HepG2 (cell line): Measurements from ENCODE around the gene EFCAB8. TPM values are rescaled to one million over a fixed set of nuclear protein-coding genes. Genes with fewer than 3 reads are reported as not detected.

Experiments
- AGO2 ChIP-seq: fragments of 200-400 bp; formaldehyde crosslinking; optimal IDR thresholded peaks from 2 replicates; pipeline ENCODE3; 2017; ENCODE audit warnings: mild to moderate bottlenecking, low read depth, low read length, moderate library complexity
- AHDC1 ChIP-seq: sonication (generic); formaldehyde crosslinking; IDR thresholded peaks from 2 replicates; pipeline ENCODE4 v1.5.1; 2020; ENCODE audit warnings: mild to moderate bottlenecking, missing genetic modification reagents, borderline replicate concordance
- ARID4A ChIP-seq: sonication (generic); formaldehyde crosslinking; IDR thresholded peaks from 2 replicates; pipeline ENCODE4 v1.5.0; 2020; ENCODE audit warnings: mild to moderate bottlenecking, missing genetic modification reagents, borderline replicate concordance
- ARID5B ChIP-seq: IDR thresholded peaks from 2 replicates; pipeline ENCODE4 v1.4.0; 2020; ENCODE audit warnings: mild to moderate bottlenecking, missing genetic modification reagents
- CHD2 ChIP-seq: IDR thresholded peaks from 2 replicates; pipeline ENCODE4 v1.6.1; 2011; ENCODE audit warnings: low read depth, low read length, improper control_type of control experiment
- HMG20B ChIP-seq: conservative IDR thresholded peaks from 2 replicates; pipeline ENCODE4 v1.6.1; 2016; ENCODE audit warnings: missing genetic modification reagents, missing compliant biosample characterization
- MBNL3 ChIP-seq: fragments of 250-450 bp; sonication (Bioruptor Pico); conservative IDR thresholded peaks from 2 replicates; pipeline ENCODE4 v1.8.0; 2022; ENCODE audit warnings: mild to moderate bottlenecking, inconsistent platforms
- SIX4 ChIP-seq: sonication (generic); formaldehyde crosslinking; IDR thresholded peaks from 2 replicates; pipeline ENCODE4 v1.4.0; 2020; ENCODE audit warnings: missing genetic modification reagents
- ZBTB33 ChIP-seq: sonication (generic); formaldehyde crosslinking; IDR thresholded peaks from 2 replicates; pipeline ENCODE4 v1.4.0; 2020; ENCODE audit warnings: missing genetic modification reagents
- ZNF296 ChIP-seq: sonication (generic); formaldehyde crosslinking; conservative IDR thresholded peaks from 2 replicates; pipeline ENCODE4 v1.5.0; 2020; ENCODE audit warnings: mild to moderate bottlenecking, missing genetic modification reagents
- polyA plus RNA-seq, 8 experiments: library from polyadenylated mRNA; depleted of rRNA in 3 of 8; stranded (reverse) in 7 of 8; unstranded in 1 of 8; fragments of >200 nt; fragmentation: Illumina TruSeq in 4 of 8; extraction: Trizol in 4 of 8; gene quantifications; 2 replicates each; pipeline versions ENCODE4 v1.2.1 to v1.2.3, GENCODE V29; 2011 to 2016; ENCODE audit warnings: low read depth in 4 of 8, missing spikeins in 1 of 8, mixed read lengths in 1 of 8; ENCODE audit not compliant: insufficient read depth in 1 of 8
- total RNA-seq, 5 experiments: library from RNA; depleted of rRNA; stranded (reverse); fragments of >200 nt; fragmentation: Illumina TruSeq; extraction: Trizol; gene quantifications; 2 replicates each; pipeline ENCODE4 v1.2.3, GENCODE V29; 2016; ENCODE audit warnings: low read depth in 1 of 5

The EFCAB8 gene
- total and polyA plus RNA-seq, 2 of the 13 experiments (the other 11 are each of a cell fraction or from before 2014, with no cell fraction given), result 0.15 to 0.22 TPM

GRCh38 chr20:33008336-33009213 lies 149.9 kb downstream of the EFCAB8 start (continued):
- TF ChIP-seq AHDC1 (CRISPR knock-in tag) (no peak; the same call in none of the 2 replicates), ARID4A (CRISPR knock-in tag) (no peak; the same call in 1 of the 2 replicates), MBNL3 (CRISPR knock-in tag) (no peak), ZBTB33 (CRISPR knock-in tag) (peak; percentile 85), SIX4 (CRISPR knock-in tag) (no peak; the same call in 1 of the 2 replicates), ARID5B (CRISPR knock-in tag) (no peak), AGO2 (peak; percentile 97), ZNF296 (peak; percentile 90; the same call in 1 of the 2 replicates), HMG20B (CRISPR knock-in tag) (peak; percentile 19; the same call in 1 of the 2 replicates), CHD2 (no peak)
